ENCODE results near the gene AQP7. TPM values are rescaled to one million over a fixed set of nuclear protein-coding genes. Genes with fewer than 3 reads are reported as not detected.
"Not testable (repeated sequence)": the region's sequence is repeated elsewhere in the genome, so short reads cannot be mapped to it uniquely, and the experiment has no call there.

AQP7 gene
- total RNA-seq (2014; rRNA removed; shearing (Covaris generic); ENCODE audit: low replicate concordance): not detected in 2 replicates

GRCh38 chr9:33402371-33402770 is at the start of gene AQP7:
Gene AQP7 (minus strand): TSS chr9:33402568. CDS start chr9:33401262, 1,306 bp downstream.
- H3K36me3 ChIP-seq (ENCODE audit: insufficient read depth, low read length); H3K4me2 ChIP-seq (ENCODE audit: low read depth, low read length, poor library complexity, severe bottlenecking); H3K4me1 ChIP-seq (ENCODE audit: low read length); H4K20me1 ChIP-seq (ENCODE audit: insufficient read depth, low read depth, low read length); H3K27ac ChIP-seq (ENCODE audit: low read length); H3K79me2 ChIP-seq (ENCODE audit: low read length); DNase-seq; H3K9me3 ChIP-seq (ENCODE audit: low read length); H3K27me3 ChIP-seq (ENCODE audit: low read length); H3K9me2 ChIP-seq (replicated peaks; ENCODE audit: insufficient read depth, low read length); H3K9ac ChIP-seq (ENCODE audit: low read length); H3K4me3 ChIP-seq (ENCODE audit: low read length): not testable (repeated sequence)
- H2AFZ ChIP-seq (ENCODE audit: low read length): peak within 1 kb of the TSS; percentile 36; the same call in 1 of the 2 replicates

DNA sequence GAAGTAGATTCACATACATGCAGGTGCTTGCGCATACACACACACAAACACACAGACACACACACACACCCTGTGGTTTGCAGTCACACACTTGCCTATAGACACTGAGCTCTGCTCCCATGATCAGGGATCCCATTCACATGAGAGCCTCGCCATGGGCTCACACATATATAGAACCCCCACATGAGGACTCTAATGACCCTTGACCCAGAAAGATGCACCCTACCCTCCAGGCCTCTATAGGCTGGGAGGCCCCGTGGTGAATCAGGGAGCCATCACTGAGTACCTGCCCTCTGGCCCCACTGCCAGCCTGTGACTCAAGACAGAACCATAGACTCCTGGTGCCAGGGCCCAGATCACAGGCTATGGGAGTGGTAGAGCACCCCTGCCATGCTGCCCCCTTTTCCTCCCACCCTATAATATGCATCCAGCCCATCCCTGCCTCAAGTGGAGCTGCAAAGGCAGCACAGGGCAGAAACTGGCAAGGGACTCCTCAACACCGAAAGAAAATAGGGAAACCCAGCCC is 48.3 kb upstream of the AQP7 start:
- no peak overlapping the region for H3K4me2 ChIP-seq (ENCODE audit: low read depth, low read length, poor library complexity, severe bottlenecking)
- no peaks in the 10 kb centered on the region for H4K20me1 ChIP-seq (ENCODE audit: insufficient read depth, low read depth, low read length)
- no peak overlapping the region for H2AFZ ChIP-seq (ENCODE audit: low read length)
- H3K9me2 ChIP-seq (replicated peaks; ENCODE audit: insufficient read depth, low read length): no peaks in the 10 kb centered on the region
- no peak overlapping the region for H3K4me3 ChIP-seq (ENCODE audit: low read length)
- no peaks in the 10 kb centered on the region for H3K9me3 ChIP-seq (ENCODE audit: low read length)
- no peak overlapping the region for H3K9ac ChIP-seq (ENCODE audit: low read length)
- no peaks in the 10 kb centered on the region for H3K4me1 ChIP-seq (ENCODE audit: low read length)
- no peaks in the 10 kb centered on the region for H3K79me2 ChIP-seq (ENCODE audit: low read length)
- H3K27me3 ChIP-seq (ENCODE audit: low read length): no peaks in the 10 kb centered on the region
- H3K27ac ChIP-seq (ENCODE audit: low read length): no peak overlapping the region
- DNase-seq: no peak
- no peaks in the 10 kb centered on the region for H3K36me3 ChIP-seq (ENCODE audit: insufficient read depth, low read length)

GRCh38 chr9:33449715-33450114 is 47.3 kb upstream of the AQP7 start:
- Histone ChIP-seq H3K4me1 (ENCODE audit: low read length) (no peaks in the 10 kb centered on the region), H3K36me3 (ENCODE audit: insufficient read depth, low read length) (no peaks in the 10 kb centered on the region), H3K27ac (ENCODE audit: low read length) (no peak overlapping the region), H3K79me2 (ENCODE audit: low read length) (no peaks in the 10 kb centered on the region), H2AFZ (ENCODE audit: low read length) (no peak overlapping the region), H3K27me3 (ENCODE audit: low read length) (no peaks in the 10 kb centered on the region), H4K20me1 (ENCODE audit: insufficient read depth, low read depth, low read length) (no peaks in the 10 kb centered on the region), H3K9me3 (ENCODE audit: low read length) (no peaks in the 10 kb centered on the region), H3K4me2 (ENCODE audit: low read depth, low read length, poor library complexity, severe bottlenecking) (no peak overlapping the region), H3K9ac (ENCODE audit: low read length) (no peak overlapping the region), H3K4me3 (ENCODE audit: low read length) (no peak overlapping the region), H3K9me2 (replicated peaks; ENCODE audit: insufficient read depth, low read length) (no peaks in the 10 kb centered on the region)
- no peak for DNase-seq

- H2AFZ ChIP-seq (ENCODE audit: low read length): no peak overlapping the region
Measured at GRCh38 chr9:33447799-33448553, 45.6 kb upstream of the AQP7 start.

GRCh38 chr9:33446946-33447798 is 44.8 kb upstream of the AQP7 start, which contains the start of gene AQP3:
Gene AQP3 (minus strand): TSS chr9:33447593. CDS start chr9:33447530, 63 bp downstream.
- H3K36me3 ChIP-seq (ENCODE audit: insufficient read depth, low read length): no peaks in the 10 kb centered on the region
- no peaks in the 10 kb centered on the region for H3K9me2 ChIP-seq (replicated peaks; ENCODE audit: insufficient read depth, low read length)
- DNase-seq: peak; percentile 54
- no peaks in the 10 kb centered on the region for H3K4me1 ChIP-seq (ENCODE audit: low read length)
- H3K27ac ChIP-seq (ENCODE audit: low read length): no peak within 1 kb of the TSS
- peak within 1 kb of the TSS; percentile 26 for H3K4me2 ChIP-seq (ENCODE audit: low read depth, low read length, poor library complexity, severe bottlenecking)
- H3K79me2 ChIP-seq (ENCODE audit: low read length): no peaks in the 10 kb centered on the region
- no peaks in the 10 kb centered on the region for H3K9me3 ChIP-seq (ENCODE audit: low read length)
- no peak within 1 kb of the TSS for H3K4me3 ChIP-seq (ENCODE audit: low read length)
- H2AFZ ChIP-seq (ENCODE audit: low read length): no peak within 1 kb of the TSS
- H3K9ac ChIP-seq (ENCODE audit: low read length): no peak within 1 kb of the TSS
- no peaks in the 10 kb centered on the region for H3K27me3 ChIP-seq (ENCODE audit: low read length)
- no peaks in the 10 kb centered on the region for H4K20me1 ChIP-seq (ENCODE audit: insufficient read depth, low read depth, low read length)

More at GRCh38 chr9:33447799-33448553, 45.6 kb upstream of the AQP7 start:
- no peak for DNase-seq
- no peak overlapping the region for H3K27ac ChIP-seq (ENCODE audit: low read length)
- H4K20me1 ChIP-seq (ENCODE audit: insufficient read depth, low read depth, low read length): no peaks in the 10 kb centered on the region
- no peaks in the 10 kb centered on the region for H3K4me1 ChIP-seq (ENCODE audit: low read length)
- H3K4me3 ChIP-seq (ENCODE audit: low read length): no peak overlapping the region
- no peaks in the 10 kb centered on the region for H3K79me2 ChIP-seq (ENCODE audit: low read length)
- H3K27me3 ChIP-seq (ENCODE audit: low read length): no peaks in the 10 kb centered on the region
- peak overlapping the region; percentile 26 for H3K4me2 ChIP-seq (ENCODE audit: low read depth, low read length, poor library complexity, severe bottlenecking)
- no peak overlapping the region for H3K9ac ChIP-seq (ENCODE audit: low read length)
- no peaks in the 10 kb centered on the region for H3K9me2 ChIP-seq (replicated peaks; ENCODE audit: insufficient read depth, low read length)
- no peaks in the 10 kb centered on the region for H3K9me3 ChIP-seq (ENCODE audit: low read length)
- no peaks in the 10 kb centered on the region for H3K36me3 ChIP-seq (ENCODE audit: insufficient read depth, low read length)

GRCh38 chr9:33446240-33446945 is 44.0 kb upstream of the AQP7 start:
- Histone ChIP-seq H3K9ac (ENCODE audit: low read length) (no peak overlapping the region), H3K27ac (ENCODE audit: low read length) (no peak overlapping the region), H4K20me1 (ENCODE audit: insufficient read depth, low read depth, low read length) (no peaks in the 10 kb centered on the region), H3K4me3 (ENCODE audit: low read length) (no peak overlapping the region), H3K4me2 (ENCODE audit: low read depth, low read length, poor library complexity, severe bottlenecking) (no peak overlapping the region), H2AFZ (ENCODE audit: low read length) (no peak overlapping the region), H3K4me1 (ENCODE audit: low read length) (no peaks in the 10 kb centered on the region), H3K27me3 (ENCODE audit: low read length) (no peaks in the 10 kb centered on the region), H3K9me3 (ENCODE audit: low read length) (no peaks in the 10 kb centered on the region), H3K9me2 (replicated peaks; ENCODE audit: insufficient read depth, low read length) (no peaks in the 10 kb centered on the region), H3K36me3 (ENCODE audit: insufficient read depth, low read length) (no peaks in the 10 kb centered on the region), H3K79me2 (ENCODE audit: low read length) (no peaks in the 10 kb centered on the region)
- no peak for DNase-seq

DNA sequence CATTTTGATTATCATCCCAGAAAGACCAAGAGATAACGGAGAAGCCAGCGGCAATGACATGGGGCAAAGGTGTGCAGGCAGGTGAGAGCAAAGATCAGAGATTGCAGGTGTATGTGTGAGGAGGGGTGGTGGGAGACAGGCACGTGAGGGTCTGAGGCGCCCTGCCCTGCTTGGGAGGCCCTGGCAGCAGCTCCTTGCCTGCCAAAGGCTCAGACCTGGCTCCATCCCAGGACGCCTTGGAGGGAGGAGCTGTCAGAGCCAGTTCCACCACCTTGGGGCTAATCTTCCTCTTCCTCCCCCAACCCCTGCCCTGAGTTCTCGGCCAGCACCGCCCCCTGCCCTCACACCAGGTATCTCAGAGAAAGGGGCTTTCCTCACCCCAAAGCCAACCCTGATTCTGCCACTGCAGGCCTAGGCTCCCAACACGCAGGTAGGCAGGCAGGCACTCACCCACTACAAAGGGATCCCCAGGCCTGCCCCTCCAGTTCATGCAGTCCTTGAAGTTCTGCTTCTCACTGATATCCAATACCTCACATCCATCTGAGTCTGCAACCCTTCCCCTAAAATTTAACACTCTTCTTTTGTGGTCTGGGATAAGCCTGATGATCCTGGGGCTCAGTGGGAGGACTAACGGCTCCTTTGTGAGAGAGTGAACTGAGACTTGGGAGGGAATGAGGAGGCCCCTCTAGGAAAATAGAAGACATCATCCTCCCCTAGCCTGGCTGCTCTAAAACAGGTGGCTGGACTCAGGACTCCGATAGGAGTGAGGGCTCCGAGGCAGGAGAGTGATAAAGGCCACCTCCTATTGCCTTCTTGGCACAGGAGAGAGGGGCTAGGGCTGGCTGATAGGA is 43.2 kb upstream of the AQP7 start:
- no peaks in the 10 kb centered on the region for H3K4me1 ChIP-seq (ENCODE audit: low read length)
- H3K27ac ChIP-seq (ENCODE audit: low read length): no peak overlapping the region
- H3K9me3 ChIP-seq (ENCODE audit: low read length): no peaks in the 10 kb centered on the region
- H3K4me2 ChIP-seq (ENCODE audit: low read depth, low read length, poor library complexity, severe bottlenecking): no peak overlapping the region
- H3K9me2 ChIP-seq (replicated peaks; ENCODE audit: insufficient read depth, low read length): no peaks in the 10 kb centered on the region
- H3K9ac ChIP-seq (ENCODE audit: low read length): no peak overlapping the region
- H3K36me3 ChIP-seq (ENCODE audit: insufficient read depth, low read length): no peaks in the 10 kb centered on the region
- no peaks in the 10 kb centered on the region for H3K27me3 ChIP-seq (ENCODE audit: low read length)
- no peak overlapping the region for H2AFZ ChIP-seq (ENCODE audit: low read length)
- no peak overlapping the region for H3K4me3 ChIP-seq (ENCODE audit: low read length)
- no peaks in the 10 kb centered on the region for H3K79me2 ChIP-seq (ENCODE audit: low read length)
- no peak for DNase-seq
- no peaks in the 10 kb centered on the region for H4K20me1 ChIP-seq (ENCODE audit: insufficient read depth, low read depth, low read length)

All from Karpas-422 (cell line).